Islet of Langerhans (tissue), 1 donor: ENCODE measurements around the gene SFXN5.

Experiments
- FAIRE-seq: peaks from one replicate; lab custom pipeline; 2011; peaks lifted over from hg19 to GRCh38; lab: Jason Lieb, UNC

The SFXN5 gene

GRCh38 chr2:72940361-72940760 is 131.2 kb downstream of the SFXN5 start:
- no peak for FAIRE-seq

- no peak for FAIRE-seq
Observed at GRCh38 chr2:72938455-72938854, 133.1 kb downstream of the SFXN5 start.

- no peak for FAIRE-seq
Observed at GRCh38 chr2:72937356-72937669, 134.2 kb downstream of the SFXN5 start.

- no peak for FAIRE-seq
Observed at GRCh38 chr2:72936660-72937355, 134.7 kb downstream of the SFXN5 start.

- no peak for FAIRE-seq
Observed at GRCh38 chr2:72935611-72935957, 135.9 kb downstream of the SFXN5 start.

- FAIRE-seq, result no peak
Observed at GRCh38 chr2:72934683-72935610, 136.6 kb downstream of the SFXN5 start.

GRCh38 chr2:72933646-72934151 is 137.8 kb downstream of the SFXN5 start:
- FAIRE-seq, result no peak

GRCh38 chr2:72933207-72933606 is 138.3 kb downstream of the SFXN5 start:
- no peak for FAIRE-seq

GRCh38 chr2:72932805-72933204 is 138.7 kb downstream of the SFXN5 start:
- no peak for FAIRE-seq

GRCh38 chr2:72932045-72932740 is 139.3 kb downstream of the SFXN5 start:
- no peak for FAIRE-seq

GRCh38 chr2:72931280-72931910 is 140.1 kb downstream of the SFXN5 start:
- FAIRE-seq, result no peak

- no peak for FAIRE-seq
Observed at GRCh38 chr2:72929010-72929409, 142.5 kb downstream of the SFXN5 start.

- no peak for FAIRE-seq
Observed at GRCh38 chr2:72927619-72928550, 143.6 kb downstream of the SFXN5 start.

GRCh38 chr2:72926811-72927465 is 144.6 kb downstream of the SFXN5 start:
- no peak for FAIRE-seq

- FAIRE-seq, result no peak
Observed at GRCh38 chr2:72926368-72926767, 145.1 kb downstream of the SFXN5 start.

GRCh38 chr2:72925328-72925943 is 146.1 kb downstream of the SFXN5 start:
- FAIRE-seq, result no peak

- no peak for FAIRE-seq
Observed at GRCh38 chr2:72924353-72925240, 146.9 kb downstream of the SFXN5 start.

GRCh38 chr2:72923833-72924352 is 147.6 kb downstream of the SFXN5 start:
- no peak for FAIRE-seq

- no peak for FAIRE-seq
Observed at GRCh38 chr2:72921853-72922252, 149.7 kb downstream of the SFXN5 start.
